ENCODE measurements around the gene COL15A1. TPM values are rescaled to one million over a fixed set of nuclear protein-coding genes. Genes with fewer than 3 reads are reported as not detected.

Gene COL15A1
- total RNA-seq, 4 donors from 2014 or later, result 4.0 to 7.8 (median 6.8) TPM

DNA sequence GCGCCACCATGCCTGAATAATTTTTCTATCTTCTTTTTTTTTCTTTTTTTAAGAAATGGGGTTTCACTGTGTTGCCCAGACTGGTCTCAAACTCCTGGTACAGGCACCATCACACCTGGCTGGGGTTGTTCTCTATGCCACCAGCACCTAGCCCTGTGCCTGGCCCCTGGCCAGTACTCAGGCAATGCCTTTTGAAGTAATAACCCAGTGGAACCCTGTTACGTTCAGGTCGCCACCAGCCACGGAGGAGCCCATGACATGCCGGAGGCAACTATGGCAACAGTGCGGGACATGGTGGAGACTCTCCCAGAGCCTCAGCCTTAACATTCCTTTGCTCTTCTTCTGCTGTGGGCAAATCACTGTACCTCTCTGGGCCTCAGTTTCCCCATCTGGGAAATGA is 14.1 kb downstream of the COL15A1 start:
- peak overlapping the region in 3 of 4 donors; percentile 8 to 37 (median 35) for H3K27ac ChIP-seq
- intact Hi-C loops (cut with DNase I; ENCODE audit: low total_unique reads), result no loop called here
- peaks cover 0 to 3% of the 10 kb centered on the region in 2 donors for H3K4me1 ChIP-seq
- no peaks in the 10 kb centered on the region for H3K9me3 ChIP-seq
- in situ Hi-C loops (cut with MboI; ENCODE audit: low sequenced_read_pairs in 4 of 4), result no loop called here
- no peaks in the 10 kb centered on the region for H3K27me3 ChIP-seq
- ATAC-seq (no peak), DNase-seq (no peak)
- no peak for TF ChIP-seq POLR2A (IDR thresholded peaks at IDR 0.05)
- TF ChIP-seq, protein P1, sequence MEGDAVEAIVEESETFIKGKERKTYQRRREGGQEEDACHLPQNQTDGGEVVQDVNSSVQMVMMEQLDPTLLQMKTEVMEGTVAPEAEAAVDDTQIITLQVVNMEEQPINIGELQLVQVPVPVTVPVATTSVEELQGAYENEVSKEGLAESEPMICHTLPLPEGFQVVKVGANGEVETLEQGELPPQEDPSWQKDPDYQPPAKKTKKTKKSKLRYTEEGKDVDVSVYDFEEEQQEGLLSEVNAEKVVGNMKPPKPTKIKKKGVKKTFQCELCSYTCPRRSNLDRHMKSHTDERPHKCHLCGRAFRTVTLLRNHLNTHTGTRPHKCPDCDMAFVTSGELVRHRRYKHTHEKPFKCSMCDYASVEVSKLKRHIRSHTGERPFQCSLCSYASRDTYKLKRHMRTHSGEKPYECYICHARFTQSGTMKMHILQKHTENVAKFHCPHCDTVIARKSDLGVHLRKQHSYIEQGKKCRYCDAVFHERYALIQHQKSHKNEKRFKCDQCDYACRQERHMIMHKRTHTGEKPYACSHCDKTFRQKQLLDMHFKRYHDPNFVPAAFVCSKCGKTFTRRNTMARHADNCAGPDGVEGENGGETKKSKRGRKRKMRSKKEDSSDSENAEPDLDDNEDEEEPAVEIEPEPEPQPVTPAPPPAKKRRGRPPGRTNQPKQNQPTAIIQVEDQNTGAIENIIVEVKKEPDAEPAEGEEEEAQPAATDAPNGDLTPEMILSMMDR (IDR thresholded peaks at IDR 0.05 in 4 of 5, conservative IDR thresholded peaks at IDR 0.05 in 1 of 5), result no peak
- H3K36me3 ChIP-seq, result no peaks in the 10 kb centered on the region
- H3K4me3 ChIP-seq, result no peak overlapping the region

DNA sequence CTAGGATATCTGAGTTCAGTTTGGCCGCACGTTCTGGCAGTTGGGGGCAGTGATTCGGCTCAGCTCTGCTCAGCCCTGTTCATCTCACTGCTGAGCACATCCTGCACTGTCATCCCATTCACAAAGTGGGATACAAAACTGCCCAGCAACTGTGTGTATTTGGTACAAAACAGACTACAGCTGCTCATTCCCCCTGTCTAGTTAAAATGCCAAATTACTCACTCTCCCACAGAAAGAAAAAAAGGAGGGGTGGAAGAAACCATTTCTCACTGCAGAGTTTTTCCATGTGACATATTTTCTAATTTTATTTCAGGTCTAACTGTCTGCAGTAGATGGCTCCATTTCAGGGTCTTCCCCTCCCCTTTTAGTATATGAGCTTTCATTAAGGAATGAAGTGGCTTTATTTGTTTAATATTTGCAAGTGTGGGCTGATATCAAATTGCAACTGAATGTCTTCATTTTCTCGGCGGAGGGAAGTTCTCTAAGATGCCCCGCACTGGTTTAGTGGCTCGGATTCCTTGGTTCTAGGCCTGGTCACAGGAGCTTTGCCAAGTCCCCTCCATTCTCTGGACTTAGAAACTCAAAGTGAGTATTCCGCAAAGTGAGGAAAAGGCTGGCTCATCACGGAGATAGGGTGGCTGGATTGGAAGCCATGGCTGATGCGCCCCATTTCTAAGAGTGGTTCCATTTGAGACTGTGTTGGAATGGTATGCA is 14.7 kb downstream of the COL15A1 start:
- TF ChIP-seq POLR2A (IDR thresholded peaks at IDR 0.05), result no peak
- TF ChIP-seq, protein P1 (IDR thresholded peaks at IDR 0.05 in 4 of 5, conservative IDR thresholded peaks at IDR 0.05 in 1 of 5), result no peak
- H3K27me3 ChIP-seq, result no peaks in the 10 kb centered on the region
- peak overlapping the region in 3 of 4 donors; percentile 8 to 37 (median 35) for H3K27ac ChIP-seq
- intact Hi-C loops (cut with DNase I; ENCODE audit: low total_unique reads), result no loop called here
- H3K4me3 ChIP-seq, result no peak overlapping the region
- ATAC-seq, result peak; percentile 48 to 51
- H3K36me3 ChIP-seq, result no peaks in the 10 kb centered on the region
- H3K4me1 ChIP-seq, result peaks cover 0 to 3% of the 10 kb centered on the region in 2 donors
- in situ Hi-C loops (cut with MboI; ENCODE audit: low sequenced_read_pairs in 4 of 4), result no loop called here
- DNase-seq, result no peak
- no peaks in the 10 kb centered on the region for H3K9me3 ChIP-seq

DNA sequence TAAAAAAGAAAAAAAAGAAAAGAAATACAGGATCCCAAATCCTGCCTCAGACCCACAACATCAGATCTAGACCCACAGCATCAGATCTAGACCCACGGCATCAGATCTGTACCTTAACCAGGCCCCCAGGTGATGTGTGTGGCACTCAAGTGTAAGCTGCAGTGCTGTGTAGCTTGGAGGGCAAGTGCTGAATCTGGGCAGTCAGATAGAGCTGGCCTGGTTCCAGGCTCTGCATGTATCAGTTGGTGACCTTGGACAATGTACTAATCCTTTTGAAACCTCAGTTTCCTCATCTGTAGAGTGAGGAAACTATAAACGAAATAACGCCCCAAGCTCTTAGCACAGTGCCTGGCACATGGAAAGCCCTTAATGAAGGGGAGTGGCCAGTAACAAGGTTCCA is 16.7 kb downstream of the COL15A1 start:
- no peaks in the 10 kb centered on the region for H3K9me3 ChIP-seq
- H3K27me3 ChIP-seq, result no peaks in the 10 kb centered on the region
- no peaks in the 10 kb centered on the region for H3K36me3 ChIP-seq
- no peak overlapping the region for H3K4me3 ChIP-seq
- H3K27ac ChIP-seq, result peak overlapping the region in 2 of 4 donors; percentile 15 to 25
- ATAC-seq (no peak), DNase-seq (no peak)
- no peak for TF ChIP-seq POLR2A (IDR thresholded peaks at IDR 0.05)
- TF ChIP-seq, protein P1 (IDR thresholded peaks at IDR 0.05 in 4 of 5, conservative IDR thresholded peaks at IDR 0.05 in 1 of 5), result no peak
- in situ Hi-C loops (cut with MboI; ENCODE audit: low sequenced_read_pairs in 4 of 4) (no loop called here), intact Hi-C loops (cut with DNase I; ENCODE audit: low total_unique reads) (no loop called here)
- peaks cover 0 to 3% of the 10 kb centered on the region in 2 donors for H3K4me1 ChIP-seq

DNA sequence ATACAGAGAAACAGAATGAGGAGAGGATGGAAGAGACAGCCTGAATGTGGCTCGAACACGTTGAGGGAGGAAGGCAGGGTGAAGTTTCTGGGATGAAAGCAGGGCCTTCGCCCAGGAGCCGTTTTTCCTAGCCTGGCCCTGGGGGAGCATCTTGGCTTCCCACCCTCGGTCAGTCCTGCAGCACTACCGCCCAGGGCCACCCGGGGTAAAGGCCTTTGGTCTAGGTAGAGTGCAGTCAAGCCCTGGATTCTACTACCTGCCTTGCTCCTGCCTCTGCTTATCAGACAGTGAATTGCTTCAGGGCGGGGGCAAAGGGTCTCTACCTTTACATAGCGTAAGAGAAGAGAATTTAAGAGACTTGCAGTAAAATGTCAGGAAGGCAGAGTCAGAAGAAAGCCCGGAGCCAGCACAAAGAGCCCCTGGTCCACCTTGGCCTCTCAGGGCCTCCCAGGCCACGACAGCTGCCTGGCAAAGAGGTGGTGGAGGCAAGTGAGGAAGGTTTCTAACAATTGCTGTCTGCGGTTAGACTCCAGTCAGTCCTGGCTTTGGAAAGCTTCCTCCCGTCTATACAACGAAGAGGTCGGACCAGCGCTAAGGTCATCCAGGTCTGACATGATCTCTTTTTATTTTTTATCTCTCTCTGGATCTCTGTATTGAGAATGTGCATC is 17.9 kb downstream of the COL15A1 start:
- DNase-seq (no peak), ATAC-seq (no peak)
- no peaks in the 10 kb centered on the region for H3K9me3 ChIP-seq
- no peaks in the 10 kb centered on the region for H3K36me3 ChIP-seq
- TF ChIP-seq, protein P1 (IDR thresholded peaks at IDR 0.05 in 4 of 5, conservative IDR thresholded peaks at IDR 0.05 in 1 of 5), result no peak
- no peak for TF ChIP-seq POLR2A (IDR thresholded peaks at IDR 0.05)
- no peak overlapping the region for H3K4me3 ChIP-seq
- H3K27me3 ChIP-seq, result no peaks in the 10 kb centered on the region
- in situ Hi-C loops (cut with MboI; ENCODE audit: low sequenced_read_pairs in 4 of 4) (no loop called here), intact Hi-C loops (cut with DNase I; ENCODE audit: low total_unique reads) (no loop called here)
- H3K27ac ChIP-seq, result peak overlapping the region; percentile 12 to 46 (median 33)
- H3K4me1 ChIP-seq, result peaks cover 0 to 3% of the 10 kb centered on the region in 2 donors

Data from gastrocnemius medialis (tissue), 4 donors.